Epithelial cell of esophagus (primary cell): Measurements from ENCODE around the gene ZNF92.

Experiments
- DNase-seq: peaks from one replicate; pipeline ENCODE4 v3.0.0; 2010; ENCODE audit warnings: low read depth
- H3K4me3 ChIP-seq: 2 replicates; pipeline ENCODE4 v1.5.1; 2011; ENCODE audit warnings: mild to moderate bottlenecking, low read length, control low read depth
- TF ChIP-seq, protein P1 (sequence below): IDR thresholded peaks from 2 replicates; pipeline ENCODE4 v1.5.1; 2011; ENCODE audit warnings: low read depth, mild to moderate bottlenecking, low read length, control low read depth, inconsistent platforms; ENCODE audit not compliant: insufficient read depth; ENCODE audit errors: missing control alignments

Gene ZNF92

DNA sequence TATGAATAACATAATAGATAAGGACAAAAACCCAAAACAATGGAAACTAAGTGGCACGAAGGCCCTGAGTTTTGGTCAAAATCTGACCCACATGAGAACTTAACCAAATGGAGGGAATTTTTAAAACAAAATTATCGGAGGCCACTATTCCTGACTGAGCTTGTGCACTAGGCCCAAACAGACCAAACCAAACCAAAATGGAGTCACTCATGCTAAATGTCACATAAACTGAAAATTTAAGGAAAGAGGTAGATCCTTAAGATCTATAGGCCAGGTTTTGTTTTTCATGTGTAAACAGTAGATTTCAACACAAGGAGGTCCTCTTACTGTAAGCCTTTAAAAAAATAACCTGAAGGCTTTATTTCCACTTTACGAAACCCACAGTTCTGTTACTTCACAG lies 3.8 kb upstream of the ZNF92 start:
- H3K4me3 ChIP-seq = no peak overlapping the region
- TF ChIP-seq, protein P1, sequence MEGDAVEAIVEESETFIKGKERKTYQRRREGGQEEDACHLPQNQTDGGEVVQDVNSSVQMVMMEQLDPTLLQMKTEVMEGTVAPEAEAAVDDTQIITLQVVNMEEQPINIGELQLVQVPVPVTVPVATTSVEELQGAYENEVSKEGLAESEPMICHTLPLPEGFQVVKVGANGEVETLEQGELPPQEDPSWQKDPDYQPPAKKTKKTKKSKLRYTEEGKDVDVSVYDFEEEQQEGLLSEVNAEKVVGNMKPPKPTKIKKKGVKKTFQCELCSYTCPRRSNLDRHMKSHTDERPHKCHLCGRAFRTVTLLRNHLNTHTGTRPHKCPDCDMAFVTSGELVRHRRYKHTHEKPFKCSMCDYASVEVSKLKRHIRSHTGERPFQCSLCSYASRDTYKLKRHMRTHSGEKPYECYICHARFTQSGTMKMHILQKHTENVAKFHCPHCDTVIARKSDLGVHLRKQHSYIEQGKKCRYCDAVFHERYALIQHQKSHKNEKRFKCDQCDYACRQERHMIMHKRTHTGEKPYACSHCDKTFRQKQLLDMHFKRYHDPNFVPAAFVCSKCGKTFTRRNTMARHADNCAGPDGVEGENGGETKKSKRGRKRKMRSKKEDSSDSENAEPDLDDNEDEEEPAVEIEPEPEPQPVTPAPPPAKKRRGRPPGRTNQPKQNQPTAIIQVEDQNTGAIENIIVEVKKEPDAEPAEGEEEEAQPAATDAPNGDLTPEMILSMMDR = no peak
- no peak for DNase-seq

DNA sequence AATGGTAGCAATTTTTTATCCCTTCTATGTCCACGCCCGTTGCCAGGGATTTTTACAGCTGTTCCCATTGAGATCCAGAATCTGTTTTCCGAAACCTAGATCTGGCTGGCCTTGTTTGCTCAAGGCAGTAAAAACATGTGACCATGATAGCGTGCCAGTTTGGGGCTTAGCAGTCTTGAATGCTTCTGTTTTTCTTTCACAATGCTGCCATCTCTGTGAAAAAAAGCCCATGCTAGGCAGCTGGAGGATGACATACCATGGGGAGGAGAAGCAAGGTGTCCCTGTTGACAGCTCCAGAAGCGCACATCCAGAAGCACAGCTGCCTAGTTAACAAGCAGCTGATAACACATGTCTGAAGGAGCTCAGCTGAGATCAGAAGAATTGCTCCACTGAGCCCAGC lies 2.2 kb upstream of the ZNF92 start:
- DNase-seq = no peak
- TF ChIP-seq, protein P1 = no peak
- H3K4me3 ChIP-seq = no peak overlapping the region

DNA sequence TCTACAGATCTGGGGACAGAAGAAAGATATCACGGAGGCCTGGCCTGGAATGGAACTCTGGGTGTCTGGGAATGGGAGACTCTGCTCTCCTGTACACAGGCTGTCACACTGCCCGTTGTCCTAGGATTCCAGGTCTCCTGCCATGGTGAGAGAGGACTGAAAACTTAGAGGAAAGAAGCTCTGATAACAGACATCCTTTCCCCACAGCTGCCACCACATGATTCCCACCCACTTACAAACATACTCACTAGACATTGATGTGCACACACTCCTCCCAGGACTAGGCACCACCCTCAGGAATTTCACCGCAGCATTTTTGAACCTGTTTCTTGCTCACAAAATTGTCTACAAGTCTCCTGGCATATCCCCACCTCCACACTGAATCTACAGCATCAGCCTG lies 5.7 kb downstream of the ZNF92 start:
- DNase-seq = no peak
- TF ChIP-seq, protein P1 = no peak

DNA sequence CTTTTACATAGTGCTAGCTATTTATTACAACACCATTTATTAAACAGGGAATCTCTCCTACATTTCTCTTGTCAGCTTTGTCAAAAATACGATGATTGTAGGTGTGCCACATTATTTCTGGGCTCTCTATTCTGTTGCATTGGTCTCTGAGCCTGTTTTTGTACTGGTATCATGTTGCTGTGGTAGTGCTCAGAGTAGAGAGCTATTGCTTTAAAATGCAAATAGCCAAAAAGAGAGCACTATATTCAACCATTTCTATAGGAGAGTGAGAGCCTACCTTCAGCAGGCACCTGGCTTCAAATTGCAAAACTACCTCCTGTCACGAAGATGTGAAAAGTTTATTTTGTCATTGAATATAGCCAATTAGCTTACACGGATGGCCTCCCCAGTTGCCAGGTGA lies 8.1 kb downstream of the ZNF92 start:
- H3K4me3 ChIP-seq = no peak overlapping the region
- DNase-seq = no peak

More for the DNA sequence above, 5.7 kb downstream of the ZNF92 start:
- H3K4me3 ChIP-seq = no peak overlapping the region

DNA sequence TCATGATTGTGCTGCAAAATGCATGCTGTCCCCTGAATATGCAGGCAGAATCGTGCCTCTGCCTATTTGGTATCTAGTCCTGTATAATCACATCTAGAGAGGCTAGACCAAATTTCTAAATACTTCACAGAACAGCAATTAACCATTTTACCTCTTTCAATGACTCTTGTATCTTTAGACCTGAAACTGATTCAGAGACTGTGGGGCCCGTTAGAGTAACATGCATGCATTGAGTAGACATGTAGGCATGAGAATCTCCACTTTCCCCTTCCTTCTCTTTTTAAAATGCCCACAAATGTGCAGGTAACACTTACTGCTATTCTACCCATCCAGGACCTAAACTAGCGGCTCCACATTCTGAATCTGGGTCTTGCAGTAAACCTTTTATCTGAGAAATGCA lies 8.8 kb downstream of the ZNF92 start:
- TF ChIP-seq, protein P1 = no peak
- DNase-seq = no peak
- H3K4me3 ChIP-seq = no peak overlapping the region

More for the DNA sequence above, 8.1 kb downstream of the ZNF92 start:
- TF ChIP-seq, protein P1 = no peak

DNA sequence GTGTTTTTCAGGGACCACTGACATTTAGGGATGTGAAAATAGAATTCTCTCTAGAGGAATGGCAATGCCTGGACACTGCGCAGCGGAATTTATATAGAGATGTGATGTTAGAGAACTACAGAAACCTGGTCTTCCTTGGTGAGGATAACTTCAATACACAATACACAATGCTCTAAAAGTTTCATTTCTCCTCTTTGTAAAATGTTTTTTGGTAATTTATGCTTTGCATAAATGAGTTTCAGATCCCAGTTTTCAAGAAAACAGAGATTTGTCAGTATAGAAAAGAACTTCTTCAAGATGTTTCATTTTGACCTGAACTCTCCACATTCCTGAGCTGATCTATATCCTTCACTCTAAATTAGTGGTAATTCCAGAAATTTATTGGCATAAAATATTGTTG lies 14.2 kb downstream of the ZNF92 start:
- TF ChIP-seq, protein P1 = no peak
- no peak overlapping the region for H3K4me3 ChIP-seq
- no peak for DNase-seq

DNA sequence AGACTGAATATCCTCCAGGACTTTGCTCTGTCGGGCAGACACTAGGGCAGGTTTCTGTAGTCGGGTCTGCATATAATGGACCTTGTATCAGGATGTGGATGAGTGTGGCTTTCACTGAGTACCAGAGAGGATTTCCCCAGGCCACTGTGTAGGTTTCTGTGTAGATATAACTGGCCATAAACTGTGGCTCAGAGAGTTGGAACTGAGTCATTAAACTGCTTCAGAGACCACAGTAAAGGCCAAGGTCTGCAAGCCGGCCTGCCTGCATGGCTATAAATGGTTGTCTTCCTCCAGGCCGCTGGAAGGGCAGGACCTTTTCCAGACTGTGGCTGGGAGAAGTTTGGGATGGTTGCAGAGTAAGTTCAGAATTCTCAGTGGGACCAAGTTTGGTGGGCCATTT lies 16.9 kb downstream of the ZNF92 start:
- H3K4me3 ChIP-seq = no peak overlapping the region
- TF ChIP-seq, protein P1 = no peak
- no peak for DNase-seq
